PFSK-1 (cell line): ENCODE measurements around the gene PHLPP2.

Experiments
- POLR2AphosphoS5 ChIP-seq: IDR thresholded peaks from 2 replicates; pipeline ENCODE4 v1.6.1; 2012; ENCODE audit warnings: low read depth, mild to moderate bottlenecking, control low read depth, low read length, moderate library complexity
- TAF1 ChIP-seq: IDR thresholded peaks from 2 replicates; pipeline ENCODE4 v1.6.1; 2012; ENCODE audit warnings: low read length, control low read depth, borderline replicate concordance; ENCODE audit not compliant: insufficient read depth

DNA sequence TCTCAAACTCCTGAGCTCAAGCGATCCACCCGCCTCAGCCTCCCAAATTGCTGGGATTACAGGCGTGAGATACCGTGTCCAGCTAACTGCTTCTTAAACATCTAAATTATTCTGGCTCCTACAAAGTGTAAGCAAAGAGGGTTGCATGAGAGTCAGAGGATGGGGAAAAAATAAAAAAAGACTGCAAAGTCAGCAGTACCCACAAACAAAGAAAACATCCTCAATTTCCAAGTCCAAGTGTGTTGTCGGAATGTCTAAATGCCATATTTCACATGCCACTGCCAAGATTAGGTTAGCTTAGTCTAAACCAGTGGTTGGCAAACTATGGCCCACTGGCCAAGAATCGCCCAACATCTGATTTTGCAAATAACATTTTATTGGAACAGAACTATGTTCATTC, 13.0 kb upstream of the PHLPP2 start:
- no peak for TF ChIP-seq POLR2AphosphoS5
- no peak for TF ChIP-seq TAF1
